Fibroblast of skin of right biceps (primary cell): ENCODE measurements around the gene CIZ1.
A peak's percentile ranks its signal among the peaks of the same experiment; 100 is the strongest.

Experiments
- DNase-seq: peaks from one replicate; pipeline ENCODE4 v3.0.0-alpha.2; 2013

The CIZ1 gene

GRCh38 chr9:128190516-128191405 is 611 bp downstream of the CIZ1 start:
- DNase-seq = no peak

- DNase-seq = no peak
Measured at GRCh38 chr9:128190013-128190412, 1.4 kb downstream of the CIZ1 start.

- DNase-seq = no peak
Measured at GRCh38 chr9:128188209-128188608, 3.2 kb downstream of the CIZ1 start.

GRCh38 chr9:128187361-128187760 is 4.0 kb downstream of the CIZ1 start:
- no peak for DNase-seq

GRCh38 chr9:128185979-128186965 is 5.1 kb downstream of the CIZ1 start:
- DNase-seq = no peak

GRCh38 chr9:128182893-128183588 is 8.3 kb downstream of the CIZ1 start:
- DNase-seq = no peak

- peak; percentile 39 for DNase-seq
Measured at GRCh38 chr9:128181480-128181879, 9.9 kb downstream of the CIZ1 start.

- DNase-seq = no peak
Measured at GRCh38 chr9:128180447-128180846, 10.9 kb downstream of the CIZ1 start.

- DNase-seq = no peak
Measured at GRCh38 chr9:128180001-128180400, 11.4 kb downstream of the CIZ1 start.

- no peak for DNase-seq
Measured at GRCh38 chr9:128178806-128179431, 12.5 kb downstream of the CIZ1 start.

GRCh38 chr9:128175726-128176125 is 15.6 kb downstream of the CIZ1 start:
- no peak for DNase-seq

GRCh38 chr9:128175102-128175563 is 16.2 kb downstream of the CIZ1 start:
- DNase-seq = peak; percentile 44

- no peak for DNase-seq
Measured at GRCh38 chr9:128174062-128174461, 17.3 kb downstream of the CIZ1 start.

- no peak for DNase-seq
Measured at GRCh38 chr9:128169925-128170324, 21.4 kb downstream of the CIZ1 start.

- DNase-seq = no peak
Measured at GRCh38 chr9:128169492-128169891, 21.9 kb downstream of the CIZ1 start.

GRCh38 chr9:128168731-128169308 is 22.6 kb downstream of the CIZ1 start:
- no peak for DNase-seq

GRCh38 chr9:128167209-128167608 is 24.2 kb downstream of the CIZ1 start:
- DNase-seq = no peak

- DNase-seq = no peak
Measured at GRCh38 chr9:128166169-128166568, 25.2 kb downstream of the CIZ1 start.

GRCh38 chr9:128164307-128164885 is 27.0 kb downstream of the CIZ1 start:
- DNase-seq = no peak

GRCh38 chr9:128163523-128164306 is 27.7 kb downstream of the CIZ1 start:
- no peak for DNase-seq

- DNase-seq = no peak
Measured at GRCh38 chr9:128163027-128163515, 28.3 kb downstream of the CIZ1 start.
